ENCODE results near the gene CHRND. TPM values are rescaled to one million over a fixed set of nuclear protein-coding genes. Genes with fewer than 3 reads are reported as not detected.
"Not testable (repeated sequence)": the region's sequence is repeated elsewhere in the genome, so short reads cannot be mapped to it uniquely, and the experiment has no call there.

The CHRND gene
- total RNA-seq, 4 donors from 2014 or later = not detected

GRCh38 chr2:232567721-232568120 is 41.8 kb downstream of the CHRND start:
- Histone ChIP-seq H3K9me3 (no peaks in the 10 kb centered on the region), H3K4me3 (no peak overlapping the region), H3K4me1 (peaks cover 0 to 4% (median 0%) of the 10 kb centered on the region in 4 donors), H3K27ac (no peak overlapping the region), H3K27me3 (no peaks in the 10 kb centered on the region), H3K36me3 (peaks cover 0 to 99% (median 33%) of the 10 kb centered on the region in 3 donors)
- no peak for DNase-seq (ENCODE audit: low spot score in 2 of 2)
- TF ChIP-seq EP300 (IDR thresholded peaks at IDR 0.05) = no peak
- no peak for TF ChIP-seq CTCF (IDR thresholded peaks at IDR 0.05)
- TF ChIP-seq POLR2A (IDR thresholded peaks at IDR 0.05) = no peak

- no peak overlapping the region for H3K4me3 ChIP-seq
- DNase-seq (ENCODE audit: low spot score in 2 of 2) = no peak
- H3K27ac ChIP-seq = no peak overlapping the region
- H3K36me3 ChIP-seq = peaks cover 0 to 99% (median 33%) of the 10 kb centered on the region in 3 donors
- H3K9me3 ChIP-seq = no peaks in the 10 kb centered on the region
- peaks cover 0 to 4% (median 0%) of the 10 kb centered on the region in 4 donors for H3K4me1 ChIP-seq
- no peak for TF ChIP-seq EP300 (IDR thresholded peaks at IDR 0.05)
- no peak for TF ChIP-seq CTCF (IDR thresholded peaks at IDR 0.05)
- TF ChIP-seq POLR2A (IDR thresholded peaks at IDR 0.05) = no peak
- 75 to 77% methylated on average over 5 of the region's 5 CpGs for WGBS, 2 donors
- no peaks in the 10 kb centered on the region for H3K27me3 ChIP-seq
Measured at GRCh38 chr2:232568161-232568560, 42.2 kb downstream of the CHRND start.

- peaks cover 0 to 99% (median 29%) of the 10 kb centered on the region in 3 donors for H3K36me3 ChIP-seq
- H3K27ac ChIP-seq = no peak overlapping the region
- no peaks in the 10 kb centered on the region for H3K27me3 ChIP-seq
- TF ChIP-seq POLR2A (IDR thresholded peaks at IDR 0.05) (no peak), CTCF (IDR thresholded peaks at IDR 0.05) (no peak), EP300 (IDR thresholded peaks at IDR 0.05) (no peak)
- no peaks in the 10 kb centered on the region for H3K9me3 ChIP-seq
- no peak for DNase-seq (ENCODE audit: low spot score in 2 of 2)
- H3K4me3 ChIP-seq = no peak overlapping the region
- peaks cover 0 to 4% (median 0%) of the 10 kb centered on the region in 4 donors for H3K4me1 ChIP-seq
- WGBS, 2 donors = 94 to 95% methylated on average over 9 of the region's 9 CpGs
Measured at GRCh38 chr2:232569541-232569940, 43.6 kb downstream of the CHRND start.

GRCh38 chr2:232570481-232570880 is 44.5 kb downstream of the CHRND start:
- peak overlapping the region in 1 of 4 donors; percentile 17 for H3K27ac ChIP-seq
- not testable (repeated sequence) for H3K4me1 ChIP-seq; H3K27me3 ChIP-seq; H3K9me3 ChIP-seq; H3K4me3 ChIP-seq; DNase-seq (ENCODE audit: low spot score in 2 of 2)
- 93 to 94% methylated on average over 6 of the region's 6 CpGs for WGBS, 2 donors
- peaks cover 0 to 99% (median 21%) of the 10 kb centered on the region in 3 donors for H3K36me3 ChIP-seq

- H3K27ac ChIP-seq = peak overlapping the region in 1 of 4 donors; percentile 17
- no peak for DNase-seq (ENCODE audit: low spot score in 2 of 2)
- H3K27me3 ChIP-seq = no peaks in the 10 kb centered on the region
- no peak for TF ChIP-seq CTCF (IDR thresholded peaks at IDR 0.05)
- no peak for TF ChIP-seq EP300 (IDR thresholded peaks at IDR 0.05)
- no peak for TF ChIP-seq POLR2A (IDR thresholded peaks at IDR 0.05)
- no peaks in the 10 kb centered on the region for H3K9me3 ChIP-seq
- H3K4me1 ChIP-seq = peaks cover 0 to 4% (median 0%) of the 10 kb centered on the region in 4 donors
- peaks cover 0 to 97% (median 15%) of the 10 kb centered on the region in 3 donors for H3K36me3 ChIP-seq
- no peak overlapping the region for H3K4me3 ChIP-seq
- WGBS, 2 donors = 39 to 59% methylated on average over 7 of the region's 7 CpGs
Measured at GRCh38 chr2:232571026-232571474, 45.1 kb downstream of the CHRND start.

- TF ChIP-seq POLR2A (IDR thresholded peaks at IDR 0.05) = no peak
- TF ChIP-seq CTCF (IDR thresholded peaks at IDR 0.05) = no peak
- TF ChIP-seq EP300 (IDR thresholded peaks at IDR 0.05) = no peak
- Histone ChIP-seq H3K4me3 (no peak overlapping the region), H3K27me3 (no peaks in the 10 kb centered on the region), H3K4me1 (peaks cover 0 to 4% (median 0%) of the 10 kb centered on the region in 4 donors), H3K27ac (no peak overlapping the region), H3K36me3 (peaks cover 0 to 89% (median 0%) of the 10 kb centered on the region in 3 donors), H3K9me3 (no peaks in the 10 kb centered on the region)
- no peak for DNase-seq (ENCODE audit: low spot score in 2 of 2)
Measured at GRCh38 chr2:232573042-232573441, 47.1 kb downstream of the CHRND start.
